K562 (cell line): ENCODE measurements around the gene RAI1. TPM values are rescaled to one million over a fixed set of nuclear protein-coding genes. Genes with fewer than 3 reads are reported as not detected.

Experiments used
- MTF1 ChIP-seq: fragments of 250-450 bp; sonication (Bioruptor Pico); IDR thresholded peaks from 2 replicates; pipeline ENCODE4 v1.9.0; 2021; ENCODE audit warnings: moderate library complexity, mild to moderate bottlenecking, inconsistent platforms, borderline replicate concordance
- SFPQ ChIP-seq: fragments of 200-400 bp; formaldehyde crosslinking; IDR thresholded peaks from 2 replicates; pipeline ENCODE4 v1.6.1; 2017; ENCODE audit warnings: mild to moderate bottlenecking, low read depth, low read length, moderate library complexity
- TCF7 ChIP-seq: sonication (generic); IDR thresholded peaks from 2 replicates; pipeline ENCODE4 v1.6.1; 2016; ENCODE audit warnings: antibody characterized with exemption, borderline replicate concordance
- ZNF347 ChIP-seq: fragments of 450-650 bp; formaldehyde crosslinking; IDR thresholded peaks from 2 replicates; pipeline ENCODE4 v1.4.0; 2020; ENCODE audit warnings: low read depth, mild to moderate bottlenecking, moderate library complexity
- ZNF398 ChIP-seq: fragments of 250-450 bp; sonication (Bioruptor Pico); IDR thresholded peaks from 2 replicates; pipeline ENCODE4 v1.8.0; 2021; ENCODE audit warnings: moderate library complexity, mild to moderate bottlenecking, inconsistent platforms
- polyA plus RNA-seq, 8 experiments: library from polyadenylated mRNA; depleted of rRNA in 4 of 8; stranded (reverse) in 5 of 8; unstranded in 3 of 8; fragments of >200 nt; fragmentation: Nextera tagmentation in 2 of 8; fragmentation: Illumina TruSeq in 1 of 8; extraction: Ambion mirVana in 2 of 8; extraction: Trizol in 1 of 8; gene quantifications; 2 replicates each; pipeline versions ENCODE4 v1.2.1 to v1.2.3, GENCODE V29; 2011 to 2014; ENCODE audit warnings: inconsistent platforms in 1 of 8, missing spikeins in 1 of 8
- total RNA-seq, 7 experiments: library from RNA; depleted of rRNA in 6 of 7; stranded (reverse); fragments of >200 nt in 6 of 7; fragmentation: Illumina TruSeq in 2 of 7; extraction: Trizol in 2 of 7; gene quantifications; 2 replicates each; pipeline versions ENCODE4 v1.2.1 to v1.2.3, GENCODE V29; 2011 to 2021; ENCODE audit warnings: low replicate concordance in 1 of 7

Gene RAI1
- total and polyA plus RNA-seq, 9 of the 15 experiments (the other 6 are each of a cell fraction or from before 2014, with no cell fraction given): 0.68 to 19.9 (median 5.5) TPM

GRCh38 chr17:17738901-17739300, 57.6 kb downstream of the RAI1 start (continued):
- TF ChIP-seq SFPQ (no peak), ZNF398 (CRISPR knock-in tag) (no peak), TCF7 (no peak), MTF1 (CRISPR knock-in tag) (no peak), ZNF347 (no peak)
